Naive thymus-derived CD4-positive, alpha-beta T cell (primary cell): ENCODE results near the gene MED17. TPM values are rescaled to one million over a fixed set of nuclear protein-coding genes. Genes with fewer than 3 reads are reported as not detected.

Source experiments
- ATAC-seq: fragments of 150-1000 bp; cut with Tn5 transposase; 2 replicates; pipeline ENCODE4 v1.10.0; 2021; ENCODE audit warnings: mild to moderate bottlenecking, moderate library complexity
- CTCF ChIA-PET: fragments of 350-600 bp; sonication (Branson Sonifier 250); formaldehyde crosslinking; loops from one replicate; lab custom pipeline; 2021; ENCODE audit warnings: antibody characterized with exemption; lab: Charles Lee
- POLR2A ChIA-PET: fragments of 350-600 bp; sonication (Branson Sonifier 250); formaldehyde crosslinking; loops from one replicate; lab custom pipeline; 2021; ENCODE audit warnings: antibody characterized with exemption, inconsistent platforms; lab: Charles Lee
- DNase-seq, 9 donors: peaks; one replicate each; pipeline versions ENCODE4 v3.0.0 to v3.0.0-alpha.2; 2020 to 2022; ENCODE audit warnings: mixed read lengths in 1 of 9
- H3K27ac ChIP-seq: one replicate; pipeline ENCODE4 v1.7.0; 2013; ENCODE audit warnings: mild to moderate bottlenecking, low read depth, low read length, moderate library complexity
- H3K27me3 ChIP-seq, 2 donors: one replicate each; pipeline ENCODE4 v1.7.0; 2013; ENCODE audit warnings: low read length in 2 of 2, mild to moderate bottlenecking in 2 of 2, moderate library complexity in 2 of 2; ENCODE audit not compliant: control insufficient read depth in 2 of 2, insufficient read depth in 2 of 2
- H3K36me3 ChIP-seq, 3 experiments: 1 replicate in 2 of 3; 2 replicates in 1 of 3; pipeline ENCODE4 v1.7.0; 2013; ENCODE audit warnings: low read length in 3 of 3, mild to moderate bottlenecking in 3 of 3, moderate library complexity in 1 of 3; ENCODE audit not compliant: insufficient read depth in 3 of 3, control insufficient read depth in 2 of 3
- H3K4me1 ChIP-seq, 2 donors: one replicate each; pipeline ENCODE4 v1.7.0; 2013; ENCODE audit warnings: low read length in 2 of 2, mild to moderate bottlenecking in 2 of 2, moderate library complexity in 1 of 2; ENCODE audit not compliant: control insufficient read depth in 2 of 2, insufficient read depth in 2 of 2
- H3K4me3 ChIP-seq: 2 replicates; pipeline ENCODE4 v1.7.0; 2013; ENCODE audit warnings: mild to moderate bottlenecking, low read length
- H3K9me3 ChIP-seq, 3 experiments: 1 replicate in 2 of 3; 2 replicates in 1 of 3; pipeline ENCODE4 v1.7.0; 2013; ENCODE audit warnings: low read length in 3 of 3; ENCODE audit not compliant: control insufficient read depth in 2 of 3
- H3K27ac Mint-ChIP-seq, 9 donors: one replicate each; pipeline ENCODE4 v1.8.0; 2020 to 2022; ENCODE audit warnings: mixed read lengths in 9 of 9, mild to moderate bottlenecking in 8 of 9, moderate library complexity in 5 of 9, inconsistent platforms in 2 of 9
- H3K27me3 Mint-ChIP-seq, 5 donors: one replicate each; pipeline ENCODE4 v1.8.0; 2021 to 2022; ENCODE audit warnings: mixed read lengths in 5 of 5, mild to moderate bottlenecking in 1 of 5
- H3K36me3 Mint-ChIP-seq, 5 donors: one replicate each; pipeline ENCODE4 v1.8.0; 2020 to 2022; ENCODE audit warnings: mixed read lengths in 5 of 5, mild to moderate bottlenecking in 3 of 5, inconsistent platforms in 1 of 5
- H3K4me1 Mint-ChIP-seq, 7 donors: one replicate each; pipeline ENCODE4 v1.8.0; 2020 to 2022; ENCODE audit warnings: mixed read lengths in 7 of 7, mild to moderate bottlenecking in 3 of 7, inconsistent platforms in 1 of 7
- H3K4me3 Mint-ChIP-seq, 10 donors: one replicate each; pipeline ENCODE4 v1.8.0; 2020 to 2022; ENCODE audit warnings: mild to moderate bottlenecking in 10 of 10, mixed read lengths in 10 of 10, moderate library complexity in 6 of 10, inconsistent platforms in 2 of 10
- H3K9me3 Mint-ChIP-seq, 11 donors: one replicate each; pipeline ENCODE4 v1.8.0; 2020 to 2022; ENCODE audit warnings: mixed read lengths in 11 of 11, mild to moderate bottlenecking in 4 of 11, inconsistent platforms in 1 of 11, moderate library complexity in 1 of 11
- intact Hi-C, 2 donors: fragments of 100-400 bp; cut with micrococcal nuclease; formaldehyde crosslinking; loops; one replicate each; pipeline ENCODE4 v1.15.1; 2023
- polyA plus RNA-seq, 2 donors: library from polyadenylated mRNA; unstranded; fragments of 300-500 nt; fragmentation: Illumina TruSeq; gene quantifications; one replicate each; pipeline ENCODE4 v1.2.3, GENCODE V29; 2021
- total RNA-seq, 6 experiments: library from RNA in 5 of 6; stranded (reverse) in 5 of 6; gene quantifications; 1 replicate in 5 of 6; 2 replicates in 1 of 6; pipeline ENCODE4 v1.2.3 and lab custom pipeline; 2021 to 2026

Gene MED17
- total and polyA plus RNA-seq, 7 experiments from 2014 or later, result 17.3 to 75.9 (median 64.2) TPM

GRCh38 chr11:93761910-93762309 lies 22.2 kb upstream of the MED17 start:
- no peaks in the 10 kb centered on the region for H3K4me1 Mint-ChIP-seq
- no peaks in the 10 kb centered on the region for H3K27me3 Mint-ChIP-seq
- POLR2A ChIA-PET, result interaction anchor here (0.9 kb wide), 1 partner anchor 20 kb away, joined by 3 read pairs; the partner anchor contains the start of genes C11orf54 and TAF1D
- no peaks in the 10 kb centered on the region for H3K4me1 ChIP-seq
- H3K4me3 Mint-ChIP-seq, result no peak overlapping the region
- intact Hi-C loops, result loop anchor here in 1 of 2 donors (5.0 kb wide), 1 partner anchor 425 kb away; no protein-coding TSS in a partner anchor
- H3K36me3 ChIP-seq, result peaks cover 0 to 49% (median 4%) of the 10 kb centered on the region in 3 experiments
- no peaks in the 10 kb centered on the region for H3K27me3 ChIP-seq
- no peak overlapping the region for H3K4me3 ChIP-seq
- DNase-seq (no peak), ATAC-seq (no peak)
- H3K9me3 ChIP-seq, result no peaks in the 10 kb centered on the region
- peaks cover 0 to 9% (median 0%) of the 10 kb centered on the region in 11 donors for H3K9me3 Mint-ChIP-seq
- no peak overlapping the region for H3K27ac ChIP-seq
- peaks cover 0 to 49% (median 30%) of the 10 kb centered on the region in 5 donors for H3K36me3 Mint-ChIP-seq
- peak overlapping the region in 1 of 9 donors; percentile 43 for H3K27ac Mint-ChIP-seq
- CTCF ChIA-PET, result no interaction called here

GRCh38 chr11:93765551-93765950 lies 18.5 kb upstream of the MED17 start:
- CTCF ChIA-PET, result interaction anchor here (0.8 kb wide), 1 partner anchor 19 kb away, joined by 3 read pairs; no protein-coding TSS in a partner anchor
- Mint-ChIP-seq H3K4me3 (no peak overlapping the region), H3K27ac (peak overlapping the region in 4 of 9 donors; percentile 31 to 65 (median 57)), H3K4me1 (no peaks in the 10 kb centered on the region), H3K36me3 (peaks cover 6 to 29% (median 14%) of the 10 kb centered on the region in 5 donors), H3K9me3 (peaks cover 0 to 13% (median 0%) of the 10 kb centered on the region in 11 donors), H3K27me3 (no peaks in the 10 kb centered on the region)
- Histone ChIP-seq H3K4me3 (no peak overlapping the region), H3K9me3 (peaks cover 0 to 4% (median 0%) of the 10 kb centered on the region in 3 experiments), H3K4me1 (no peaks in the 10 kb centered on the region), H3K36me3 (peaks cover 0 to 17% (median 0%) of the 10 kb centered on the region in 3 experiments), H3K27ac (no peak overlapping the region), H3K27me3 (no peaks in the 10 kb centered on the region)
- no peak for DNase-seq
- POLR2A ChIA-PET, result interaction anchor here (1.5 kb wide), 1 partner anchor 24 kb away, joined by 5 read pairs; the partner anchor contains the start of genes C11orf54 and TAF1D
- no peak for ATAC-seq
- intact Hi-C loops, result no loop called here

GRCh38 chr11:93766504-93766903 lies 17.6 kb upstream of the MED17 start:
- Mint-ChIP-seq H3K27me3 (no peaks in the 10 kb centered on the region), H3K4me3 (no peak overlapping the region), H3K36me3 (peaks cover under 1 to 27% (median 8%) of the 10 kb centered on the region in 5 donors), H3K4me1 (no peaks in the 10 kb centered on the region), H3K9me3 (peaks cover 0 to 17% (median 0%) of the 10 kb centered on the region in 11 donors), H3K27ac (no peak overlapping the region)
- H3K27me3 ChIP-seq, result no peaks in the 10 kb centered on the region
- peaks cover 0 to 8% (median 0%) of the 10 kb centered on the region in 3 experiments for H3K36me3 ChIP-seq
- ATAC-seq, result no peak
- no peak overlapping the region for H3K4me3 ChIP-seq
- intact Hi-C loops, result no loop called here
- CTCF ChIA-PET, result no interaction called here
- H3K27ac ChIP-seq, result no peak overlapping the region
- POLR2A ChIA-PET, result no interaction called here
- DNase-seq, result no peak
- no peaks in the 10 kb centered on the region for H3K4me1 ChIP-seq
- H3K9me3 ChIP-seq, result peaks cover 0 to 4% (median 0%) of the 10 kb centered on the region in 3 experiments

GRCh38 chr11:93767018-93767417 lies 17.1 kb upstream of the MED17 start:
- ATAC-seq (no peak), DNase-seq (no peak)
- peaks cover 0 to 31% (median 8%) of the 10 kb centered on the region in 5 donors for H3K36me3 Mint-ChIP-seq
- Histone ChIP-seq H3K27me3 (no peaks in the 10 kb centered on the region), H3K4me1 (no peaks in the 10 kb centered on the region), H3K36me3 (peaks cover 0 to 8% (median 0%) of the 10 kb centered on the region in 3 experiments), H3K9me3 (peaks cover 0 to 4% (median 0%) of the 10 kb centered on the region in 3 experiments), H3K4me3 (no peak overlapping the region), H3K27ac (no peak overlapping the region)
- CTCF ChIA-PET, result no interaction called here
- H3K9me3 Mint-ChIP-seq, result peaks cover 0 to 17% (median 0%) of the 10 kb centered on the region in 11 donors
- intact Hi-C loops, result no loop called here
- no peak overlapping the region for H3K4me3 Mint-ChIP-seq
- POLR2A ChIA-PET, result no interaction called here
- H3K4me1 Mint-ChIP-seq, result no peaks in the 10 kb centered on the region
- H3K27me3 Mint-ChIP-seq, result no peaks in the 10 kb centered on the region
- no peak overlapping the region for H3K27ac Mint-ChIP-seq

GRCh38 chr11:93770160-93770559 lies 13.9 kb upstream of the MED17 start:
- CTCF ChIA-PET, result no interaction called here
- H3K4me3 Mint-ChIP-seq, result no peak overlapping the region
- H3K4me1 Mint-ChIP-seq, result peaks cover 0 to 1% (median 0%) of the 10 kb centered on the region in 7 donors
- H3K27ac ChIP-seq, result no peak overlapping the region
- H3K27ac Mint-ChIP-seq, result no peak overlapping the region
- peaks cover 0 to 20% (median 0%) of the 10 kb centered on the region in 11 donors for H3K9me3 Mint-ChIP-seq
- no peaks in the 10 kb centered on the region for H3K27me3 Mint-ChIP-seq
- DNase-seq (no peak), ATAC-seq (no peak)
- H3K27me3 ChIP-seq, result no peaks in the 10 kb centered on the region
- H3K9me3 ChIP-seq, result peaks cover 0 to 4% (median 0%) of the 10 kb centered on the region in 3 experiments
- POLR2A ChIA-PET, result no interaction called here
- H3K36me3 ChIP-seq, result no peaks in the 10 kb centered on the region
- H3K4me1 ChIP-seq, result no peaks in the 10 kb centered on the region
- intact Hi-C loops, result no loop called here
- no peak overlapping the region for H3K4me3 ChIP-seq
- peaks cover 0 to 25% (median 6%) of the 10 kb centered on the region in 5 donors for H3K36me3 Mint-ChIP-seq

GRCh38 chr11:93772123-93772522 lies 12.0 kb upstream of the MED17 start:
- peaks cover 0 to 1% (median 0%) of the 10 kb centered on the region in 7 donors for H3K4me1 Mint-ChIP-seq
- H3K4me1 ChIP-seq, result no peaks in the 10 kb centered on the region
- peaks cover 0 to 10% (median 0%) of the 10 kb centered on the region in 11 donors for H3K9me3 Mint-ChIP-seq
- H3K27ac ChIP-seq, result no peak overlapping the region
- no peaks in the 10 kb centered on the region for H3K27me3 Mint-ChIP-seq
- no peaks in the 10 kb centered on the region for H3K36me3 ChIP-seq
- ATAC-seq (no peak), DNase-seq (no peak)
- no peak overlapping the region for H3K4me3 ChIP-seq
- no peak overlapping the region for H3K4me3 Mint-ChIP-seq
- peaks cover 0 to 2% (median 0%) of the 10 kb centered on the region in 3 experiments for H3K9me3 ChIP-seq
- H3K27me3 ChIP-seq, result no peaks in the 10 kb centered on the region
- H3K27ac Mint-ChIP-seq, result no peak overlapping the region
- CTCF ChIA-PET, result no interaction called here
- intact Hi-C loops, result no loop called here
- H3K36me3 Mint-ChIP-seq, result peaks cover 0 to 16% (median 4%) of the 10 kb centered on the region in 5 donors
- POLR2A ChIA-PET, result no interaction called here

GRCh38 chr11:93773045-93773477 lies 11.0 kb upstream of the MED17 start:
- no peak for ATAC-seq
- Mint-ChIP-seq H3K27me3 (no peaks in the 10 kb centered on the region), H3K4me1 (peaks cover 0 to 1% (median 0%) of the 10 kb centered on the region in 7 donors), H3K9me3 (peaks cover 0 to 7% (median 0%) of the 10 kb centered on the region in 11 donors), H3K27ac (no peak overlapping the region), H3K36me3 (peaks cover 0 to 11% (median 4%) of the 10 kb centered on the region in 5 donors), H3K4me3 (no peak overlapping the region)
- intact Hi-C loops, result no loop called here
- no peaks in the 10 kb centered on the region for H3K36me3 ChIP-seq
- no peaks in the 10 kb centered on the region for H3K4me1 ChIP-seq
- no peaks in the 10 kb centered on the region for H3K27me3 ChIP-seq
- ChIA-PET POLR2A (no interaction called here), CTCF (no interaction called here)
- H3K9me3 ChIP-seq, result no peaks in the 10 kb centered on the region
- H3K4me3 ChIP-seq, result no peak overlapping the region
- no peak overlapping the region for H3K27ac ChIP-seq
- DNase-seq, result no peak
